GM19239 (cell line): ENCODE measurements around the gene CCRL2.

Experiments used
- DNase-seq: peaks from one replicate; pipeline ENCODE4 v3.0.0; 2011; ENCODE audit warnings: low spot score; ENCODE audit not compliant: insufficient read length
- FAIRE-seq: peaks from 2 replicates; lab custom pipeline; 2011; peaks lifted over from hg19 to GRCh38; lab: Jason Lieb, UNC

The CCRL2 gene

GRCh38 chr3:46454209-46454595 lies 47.1 kb downstream of the CCRL2 start:
- FAIRE-seq: no peak
- DNase-seq: no peak

GRCh38 chr3:46454606-46455005 lies 47.5 kb downstream of the CCRL2 start:
- DNase-seq: no peak
- no peak for FAIRE-seq

- FAIRE-seq: no peak
- no peak for DNase-seq
These were observed 48.4 kb downstream of the CCRL2 start for GRCh38 chr3:46455231-46456115.

GRCh38 chr3:46456118-46456517 lies 49.1 kb downstream of the CCRL2 start:
- no peak for FAIRE-seq

More at GRCh38 chr3:46456118-46456517, 49.1 kb downstream of the CCRL2 start:
- DNase-seq: no peak
